ENCODE results near the gene APPL2. TPM values are rescaled to one million over a fixed set of nuclear protein-coding genes. Genes with fewer than 3 reads are reported as not detected.
A peak's percentile ranks its signal among the peaks of the same experiment; 100 is the strongest.

The APPL2 gene
- total and polyA plus RNA-seq, 5 donors from 2014 or later, result 11.4 to 58.3 (median 14.6) TPM

GRCh38 chr12:105212438-105212837 is 23.5 kb downstream of the APPL2 start:
- ATAC-seq (ENCODE audit: low read depth in 2 of 2), result no peak
- H3K27ac Mint-ChIP-seq, result no peak overlapping the region

GRCh38 chr12:105209091-105209490 is 26.9 kb downstream of the APPL2 start:
- no peaks in the 10 kb centered on the region for H3K27me3 Mint-ChIP-seq

More at GRCh38 chr12:105212438-105212837, 23.5 kb downstream of the APPL2 start:
- peaks cover 0 to 10% (median 1%) of the 10 kb centered on the region in 4 donors for H3K4me1 Mint-ChIP-seq
- no peaks in the 10 kb centered on the region for H3K27me3 ChIP-seq (ENCODE audit: control insufficient read depth, insufficient read depth, low read length)
- no peaks in the 10 kb centered on the region for H3K9me3 ChIP-seq (ENCODE audit: control insufficient read depth in 2 of 2, low read length in 2 of 2)
- H3K4me3 ChIP-seq (ENCODE audit: low read depth, low read length), result no peak overlapping the region
- H3K36me3 ChIP-seq (ENCODE audit: control insufficient read depth, insufficient read depth, low read length), result peaks cover 63% of the 10 kb centered on the region
- no peak overlapping the region for H3K4me3 Mint-ChIP-seq
- H3K4me1 ChIP-seq (ENCODE audit: control insufficient read depth, insufficient read depth, low read length, poor library complexity, severe bottlenecking), result no peaks in the 10 kb centered on the region
- DNase-seq, result no peak
- no peaks in the 10 kb centered on the region for H3K27me3 Mint-ChIP-seq
- H3K36me3 Mint-ChIP-seq, result peaks cover 62% of the 10 kb centered on the region
- no peak overlapping the region for H3K27ac ChIP-seq (ENCODE audit: insufficient read depth, low read length, poor library complexity, severe bottlenecking)
- H3K9me3 Mint-ChIP-seq, result no peaks in the 10 kb centered on the region

GRCh38 chr12:105206686-105207374 is 29.1 kb downstream of the APPL2 start:
- no peak for DNase-seq
- Histone ChIP-seq H3K27ac (ENCODE audit: insufficient read depth, low read length, poor library complexity, severe bottlenecking) (no peak overlapping the region), H3K36me3 (ENCODE audit: control insufficient read depth, insufficient read depth, low read length) (peaks cover 87% of the 10 kb centered on the region), H3K4me3 (ENCODE audit: low read depth, low read length) (no peak overlapping the region), H3K27me3 (ENCODE audit: control insufficient read depth, insufficient read depth, low read length) (no peaks in the 10 kb centered on the region), H3K4me1 (ENCODE audit: control insufficient read depth, insufficient read depth, low read length, poor library complexity, severe bottlenecking) (no peaks in the 10 kb centered on the region), H3K9me3 (ENCODE audit: control insufficient read depth in 2 of 2, low read length in 2 of 2) (no peaks in the 10 kb centered on the region)
- H3K27ac Mint-ChIP-seq, result no peak overlapping the region
- no peak overlapping the region for H3K4me3 Mint-ChIP-seq
- H3K36me3 Mint-ChIP-seq, result peaks cover 61% of the 10 kb centered on the region
- peaks cover 0 to 5% (median 0%) of the 10 kb centered on the region in 4 donors for H3K4me1 Mint-ChIP-seq
- H3K27me3 Mint-ChIP-seq, result no peaks in the 10 kb centered on the region
- no peak for ATAC-seq (ENCODE audit: low read depth in 2 of 2)
- peaks cover 0 to 2% (median 0%) of the 10 kb centered on the region in 7 donors for H3K9me3 Mint-ChIP-seq

More at GRCh38 chr12:105209091-105209490, 26.9 kb downstream of the APPL2 start:
- Histone ChIP-seq H3K4me1 (ENCODE audit: control insufficient read depth, insufficient read depth, low read length, poor library complexity, severe bottlenecking) (no peaks in the 10 kb centered on the region), H3K9me3 (ENCODE audit: control insufficient read depth in 2 of 2, low read length in 2 of 2) (no peaks in the 10 kb centered on the region), H3K36me3 (ENCODE audit: control insufficient read depth, insufficient read depth, low read length) (peaks cover 70% of the 10 kb centered on the region), H3K27me3 (ENCODE audit: control insufficient read depth, insufficient read depth, low read length) (no peaks in the 10 kb centered on the region), H3K27ac (ENCODE audit: insufficient read depth, low read length, poor library complexity, severe bottlenecking) (no peak overlapping the region), H3K4me3 (ENCODE audit: low read depth, low read length) (no peak overlapping the region)
- DNase-seq, result no peak
- Mint-ChIP-seq H3K4me1 (peaks cover 0 to 6% (median 0%) of the 10 kb centered on the region in 4 donors), H3K36me3 (peaks cover 67% of the 10 kb centered on the region), H3K27ac (no peak overlapping the region), H3K4me3 (no peak overlapping the region), H3K9me3 (peaks cover 0 to 2% (median 0%) of the 10 kb centered on the region in 7 donors)
- ATAC-seq (ENCODE audit: low read depth in 2 of 2), result no peak

GRCh38 chr12:105205322-105206048 is 30.5 kb downstream of the APPL2 start:
- Mint-ChIP-seq H3K36me3 (peaks cover 53% of the 10 kb centered on the region), H3K27me3 (no peaks in the 10 kb centered on the region)

GRCh38 chr12:105204916-105205315 is 31.1 kb downstream of the APPL2 start:
- DNase-seq (no peak), ATAC-seq (ENCODE audit: low read depth in 2 of 2) (no peak)
- H3K4me1 Mint-ChIP-seq, result no peaks in the 10 kb centered on the region
- Histone ChIP-seq H3K4me3 (ENCODE audit: low read depth, low read length) (no peak overlapping the region), H3K27ac (ENCODE audit: insufficient read depth, low read length, poor library complexity, severe bottlenecking) (no peak overlapping the region), H3K36me3 (ENCODE audit: control insufficient read depth, insufficient read depth, low read length) (peaks cover 75% of the 10 kb centered on the region), H3K27me3 (ENCODE audit: control insufficient read depth, insufficient read depth, low read length) (no peaks in the 10 kb centered on the region), H3K4me1 (ENCODE audit: control insufficient read depth, insufficient read depth, low read length, poor library complexity, severe bottlenecking) (no peaks in the 10 kb centered on the region), H3K9me3 (ENCODE audit: control insufficient read depth in 2 of 2, low read length in 2 of 2) (no peaks in the 10 kb centered on the region)
- H3K9me3 Mint-ChIP-seq, result peaks cover 0 to 2% (median 0%) of the 10 kb centered on the region in 7 donors
- no peak overlapping the region for H3K4me3 Mint-ChIP-seq
- H3K27ac Mint-ChIP-seq, result no peak overlapping the region
- no peaks in the 10 kb centered on the region for H3K27me3 Mint-ChIP-seq
- peaks cover 52% of the 10 kb centered on the region for H3K36me3 Mint-ChIP-seq

More at GRCh38 chr12:105205322-105206048, 30.5 kb downstream of the APPL2 start:
- Mint-ChIP-seq H3K4me3 (no peak overlapping the region), H3K9me3 (peaks cover 0 to 2% (median 0%) of the 10 kb centered on the region in 7 donors), H3K4me1 (peaks cover 0 to 1% (median 0%) of the 10 kb centered on the region in 4 donors), H3K27ac (no peak overlapping the region)
- no peak for DNase-seq
- no peak overlapping the region for H3K4me3 ChIP-seq (ENCODE audit: low read depth, low read length)
- no peak for ATAC-seq (ENCODE audit: low read depth in 2 of 2)
- H3K27me3 ChIP-seq (ENCODE audit: control insufficient read depth, insufficient read depth, low read length), result no peaks in the 10 kb centered on the region
- H3K4me1 ChIP-seq (ENCODE audit: control insufficient read depth, insufficient read depth, low read length, poor library complexity, severe bottlenecking), result no peaks in the 10 kb centered on the region
- H3K9me3 ChIP-seq (ENCODE audit: control insufficient read depth in 2 of 2, low read length in 2 of 2), result no peaks in the 10 kb centered on the region
- peaks cover 76% of the 10 kb centered on the region for H3K36me3 ChIP-seq (ENCODE audit: control insufficient read depth, insufficient read depth, low read length)
- H3K27ac ChIP-seq (ENCODE audit: insufficient read depth, low read length, poor library complexity, severe bottlenecking), result no peak overlapping the region

GRCh38 chr12:105204127-105204526 is 31.8 kb downstream of the APPL2 start:
- no peaks in the 10 kb centered on the region for H3K4me1 Mint-ChIP-seq
- H3K27me3 Mint-ChIP-seq, result no peaks in the 10 kb centered on the region
- peaks cover 0 to 2% (median 0%) of the 10 kb centered on the region in 7 donors for H3K9me3 Mint-ChIP-seq
- peaks cover 50% of the 10 kb centered on the region for H3K36me3 Mint-ChIP-seq
- H3K27ac Mint-ChIP-seq, result no peak overlapping the region
- no peak overlapping the region for H3K27ac ChIP-seq (ENCODE audit: insufficient read depth, low read length, poor library complexity, severe bottlenecking)
- H3K4me3 ChIP-seq (ENCODE audit: low read depth, low read length), result no peak overlapping the region
- H3K9me3 ChIP-seq (ENCODE audit: control insufficient read depth in 2 of 2, low read length in 2 of 2), result no peaks in the 10 kb centered on the region
- DNase-seq, result no peak
- H3K4me3 Mint-ChIP-seq, result no peak overlapping the region
- H3K4me1 ChIP-seq (ENCODE audit: control insufficient read depth, insufficient read depth, low read length, poor library complexity, severe bottlenecking), result no peaks in the 10 kb centered on the region
- ATAC-seq (ENCODE audit: low read depth in 2 of 2), result no peak
- H3K27me3 ChIP-seq (ENCODE audit: control insufficient read depth, insufficient read depth, low read length), result no peaks in the 10 kb centered on the region
- H3K36me3 ChIP-seq (ENCODE audit: control insufficient read depth, insufficient read depth, low read length), result peaks cover 76% of the 10 kb centered on the region

- no peak for DNase-seq
- H3K4me3 ChIP-seq (ENCODE audit: low read depth, low read length), result no peak overlapping the region
- no peak overlapping the region for H3K27ac ChIP-seq (ENCODE audit: insufficient read depth, low read length, poor library complexity, severe bottlenecking)
- peaks cover 35% of the 10 kb centered on the region for H3K36me3 Mint-ChIP-seq
- peak overlapping the region in 1 of 3 donors; percentile 67 for H3K27ac Mint-ChIP-seq
- H3K36me3 ChIP-seq (ENCODE audit: control insufficient read depth, insufficient read depth, low read length), result peaks cover 68% of the 10 kb centered on the region
- H3K27me3 ChIP-seq (ENCODE audit: control insufficient read depth, insufficient read depth, low read length), result no peaks in the 10 kb centered on the region
- H3K9me3 Mint-ChIP-seq, result peaks cover 0 to 2% (median 0%) of the 10 kb centered on the region in 7 donors
- no peaks in the 10 kb centered on the region for H3K4me1 ChIP-seq (ENCODE audit: control insufficient read depth, insufficient read depth, low read length, poor library complexity, severe bottlenecking)
- H3K4me1 Mint-ChIP-seq, result no peaks in the 10 kb centered on the region
- H3K9me3 ChIP-seq (ENCODE audit: control insufficient read depth in 2 of 2, low read length in 2 of 2), result no peaks in the 10 kb centered on the region
- H3K27me3 Mint-ChIP-seq, result no peaks in the 10 kb centered on the region
- no peak overlapping the region for H3K4me3 Mint-ChIP-seq
- no peak for ATAC-seq (ENCODE audit: low read depth in 2 of 2)
Observed at GRCh38 chr12:105202202-105202601, 33.8 kb downstream of the APPL2 start.

Data from CD4-positive, CD25-positive, alpha-beta regulatory T cell (primary cell).